HEK293 (cell line): ENCODE data around the gene RAB22A.
A peak's percentile ranks its signal among the peaks of the same experiment; 100 is the strongest.

ENCODE experiments used
- CTCF ChIA-PET: fragments of 350-600 bp; formaldehyde crosslinking; extraction: SDS; loops from one replicate; lab custom pipeline; 2021; ENCODE audit warnings: antibody characterized with exemption; lab: Yijun Ruan, JAX
- POLR2A ChIA-PET: fragments of 300-600 bp; formaldehyde crosslinking; extraction: SDS; loops from one replicate; lab custom pipeline; 2020; ENCODE audit warnings: antibody characterized with exemption, inconsistent platforms; lab: Yijun Ruan, JAX
- H3K27ac ChIP-seq: fragments of 200-500 bp; sonication (Bioruptor generic); 2 replicates; pipeline ENCODE4 v1.5.1; 2014; ENCODE audit warnings: low read depth, low read length, control low read depth, inconsistent platforms; ENCODE audit errors: extremely low read depth
- H3K36me3 ChIP-seq, 2 experiments: fragments of 200-500 bp in 1 of 2; sonication (Bioruptor generic) in 1 of 2; 1 replicate in 1 of 2; 2 replicates in 1 of 2; pipeline ENCODE4 v1.5.1; 2014 to 2017; ENCODE audit warnings: inconsistent platforms in 2 of 2, low read length in 2 of 2; ENCODE audit not compliant: control insufficient read depth in 2 of 2, insufficient read depth in 1 of 2
- H3K4me1 ChIP-seq: fragments of 200-500 bp; sonication (Bioruptor generic); 2 replicates; pipeline ENCODE4 v1.5.1; 2014; ENCODE audit warnings: mild to moderate bottlenecking, low read length, inconsistent platforms; ENCODE audit not compliant: control insufficient read depth, insufficient read depth
- H3K4me3 ChIP-seq: 2 replicates; pipeline ENCODE4 v1.5.1; 2011; ENCODE audit warnings: low read depth, mild to moderate bottlenecking, control low read depth, low read length, moderate library complexity
- H3K9me3 ChIP-seq: fragments of 200-500 bp; sonication (Bioruptor generic); 2 replicates; pipeline ENCODE4 v1.5.1; 2014; ENCODE audit warnings: low read depth, low read length, inconsistent platforms; ENCODE audit not compliant: control insufficient read depth, insufficient read depth
- GFI1B ChIP-seq: fragments of 450-650 bp; formaldehyde crosslinking; IDR thresholded peaks from 2 replicates; pipeline ENCODE4 v1.5.1; 2016; ENCODE audit warnings: missing biosample characterization, missing genetic modification characterization
- GLIS1 ChIP-seq: fragments of 450-650 bp; formaldehyde crosslinking; IDR thresholded peaks from 2 replicates; pipeline ENCODE4 v1.5.1; 2016; ENCODE audit warnings: missing biosample characterization, missing genetic modification characterization
- KLF9 ChIP-seq: fragments of 450-650 bp; formaldehyde crosslinking; IDR thresholded peaks from 2 replicates; pipeline ENCODE4 v1.5.1; 2016; ENCODE audit warnings: missing biosample characterization, missing genetic modification characterization, low read depth
- PATZ1 ChIP-seq: fragments of 450-650 bp; formaldehyde crosslinking; IDR thresholded peaks from 2 replicates; pipeline ENCODE4 v1.5.1; 2016; ENCODE audit warnings: missing biosample characterization, missing genetic modification characterization
- PRDM4 ChIP-seq: fragments of 450-650 bp; formaldehyde crosslinking; IDR thresholded peaks from 2 replicates; pipeline ENCODE4 v1.5.1; 2017; ENCODE audit warnings: missing biosample characterization, missing genetic modification characterization
- PRDM6 ChIP-seq: fragments of 450-650 bp; formaldehyde crosslinking; IDR thresholded peaks from 2 replicates; pipeline ENCODE4 v1.5.1; 2017; ENCODE audit warnings: missing biosample characterization, missing genetic modification characterization
- SCRT2 ChIP-seq: fragments of 450-650 bp; formaldehyde crosslinking; IDR thresholded peaks from 2 replicates; pipeline ENCODE4 v1.5.1; 2016; ENCODE audit warnings: missing biosample characterization, missing genetic modification characterization
- TRIM28 ChIP-seq: IDR thresholded peaks from 2 replicates; pipeline ENCODE4 v1.6.1; 2011; ENCODE audit warnings: low read length, control low read depth, borderline replicate concordance
- ZNF10 ChIP-seq: fragments of 450-650 bp; formaldehyde crosslinking; IDR thresholded peaks from 2 replicates; pipeline ENCODE4 v1.5.1; 2017; ENCODE audit warnings: missing biosample characterization, missing genetic modification characterization
- ZNF112 ChIP-seq: fragments of 450-650 bp; formaldehyde crosslinking; IDR thresholded peaks from 2 replicates; pipeline ENCODE4 v1.5.0; 2017; ENCODE audit warnings: missing biosample characterization, missing genetic modification characterization
- ZNF132 ChIP-seq: fragments of 450-650 bp; formaldehyde crosslinking; IDR thresholded peaks from 2 replicates; pipeline ENCODE4 v1.5.1; 2017; ENCODE audit warnings: missing biosample characterization, missing genetic modification characterization, borderline replicate concordance
- ZNF146 ChIP-seq: fragments of 450-650 bp; formaldehyde crosslinking; IDR thresholded peaks from 2 replicates; pipeline ENCODE4 v1.5.1; 2016; ENCODE audit warnings: missing biosample characterization, missing genetic modification characterization
- ZNF239 ChIP-seq: fragments of 450-650 bp; formaldehyde crosslinking; IDR thresholded peaks from 2 replicates; pipeline ENCODE4 v1.5.1; 2016; ENCODE audit warnings: missing biosample characterization, missing genetic modification characterization
- ZNF610 ChIP-seq: fragments of 450-650 bp; formaldehyde crosslinking; IDR thresholded peaks from 2 replicates; pipeline ENCODE4 v1.5.1; 2016; ENCODE audit warnings: missing biosample characterization, missing genetic modification characterization, borderline replicate concordance
- ZNF747 ChIP-seq: fragments of 450-650 bp; formaldehyde crosslinking; IDR thresholded peaks from 2 replicates; pipeline ENCODE4 v1.5.1; 2016; ENCODE audit warnings: missing biosample characterization, missing genetic modification characterization
- ZNF785 ChIP-seq: fragments of 450-650 bp; formaldehyde crosslinking; IDR thresholded peaks from 2 replicates; pipeline ENCODE4 v1.5.1; 2016; ENCODE audit warnings: missing biosample characterization, missing genetic modification characterization
- ZSCAN5A ChIP-seq: fragments of 450-650 bp; formaldehyde crosslinking; IDR thresholded peaks from 2 replicates; pipeline ENCODE4 v1.5.1; 2016; ENCODE audit warnings: missing biosample characterization, missing genetic modification characterization
- ZXDB ChIP-seq: fragments of 450-650 bp; formaldehyde crosslinking; IDR thresholded peaks from 2 replicates; pipeline ENCODE4 v1.5.1; 2016; ENCODE audit warnings: missing biosample characterization, missing genetic modification characterization
- TF ChIP-seq, protein P1 (sequence below): fragments of 450-650 bp; formaldehyde crosslinking; IDR thresholded peaks from 2 replicates; pipeline ENCODE4 v1.5.1; 2016; ENCODE audit warnings: missing biosample characterization, missing genetic modification characterization
- TF ChIP-seq, protein P2 (sequence below): fragments of 450-650 bp; formaldehyde crosslinking; IDR thresholded peaks from 2 replicates; pipeline ENCODE4 v1.5.1; 2017; ENCODE audit warnings: missing biosample characterization, missing genetic modification characterization

Gene RAB22A

GRCh38 chr20:58359441-58359840 is 49.9 kb downstream of the RAB22A start:
- Histone ChIP-seq H3K36me3 (peaks cover 0 to 40% of the 10 kb centered on the region in 2 experiments; a peak in 1 of 3 replicates), H3K4me3 (no peak overlapping the region), H3K27ac (no peak overlapping the region), H3K9me3 (no peaks in the 10 kb centered on the region), H3K4me1 (peaks cover 5% of the 10 kb centered on the region; the same call in 1 of the 2 replicates)
- ChIA-PET POLR2A (no interaction called here), CTCF (no interaction called here)
- TF ChIP-seq ZNF239 (tag by site-specific recombination) (no peak), ZNF112 (tag by site-specific recombination) (no peak), ZNF132 (tag by site-specific recombination) (no peak), GLIS1 (tag by site-specific recombination) (no peak), GFI1B (no peak), ZNF747 (no peak), ZNF146 (no peak), ZNF785 (tag by site-specific recombination) (no peak), ZNF10 (tag by site-specific recombination) (no peak), SCRT2 (tag by site-specific recombination) (no peak), PATZ1 (tag by site-specific recombination) (no peak), ZXDB (tag by site-specific recombination) (no peak), KLF9 (tag by site-specific recombination) (no peak)
- TF ChIP-seq, protein P1, sequence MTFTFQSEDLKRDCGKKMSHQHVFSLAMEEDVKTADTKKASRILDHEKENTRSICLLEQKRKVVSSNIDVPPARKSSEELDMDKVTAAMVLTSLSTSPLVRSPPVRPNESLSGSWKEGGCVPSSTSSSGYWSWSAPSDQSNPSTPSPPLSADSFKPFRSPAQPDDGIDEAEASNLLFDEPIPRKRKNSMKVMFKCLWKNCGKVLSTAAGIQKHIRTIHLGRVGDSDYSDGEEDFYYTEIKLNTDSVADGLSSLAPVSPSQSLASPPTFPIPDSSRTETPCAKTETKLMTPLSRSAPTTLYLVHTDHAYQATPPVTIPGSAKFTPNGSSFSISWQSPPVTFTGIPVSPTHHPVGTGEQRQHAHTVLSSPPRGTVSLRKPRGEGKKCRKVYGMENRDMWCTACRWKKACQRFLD (tag by site-specific recombination): no peak
- TF ChIP-seq, protein P2, sequence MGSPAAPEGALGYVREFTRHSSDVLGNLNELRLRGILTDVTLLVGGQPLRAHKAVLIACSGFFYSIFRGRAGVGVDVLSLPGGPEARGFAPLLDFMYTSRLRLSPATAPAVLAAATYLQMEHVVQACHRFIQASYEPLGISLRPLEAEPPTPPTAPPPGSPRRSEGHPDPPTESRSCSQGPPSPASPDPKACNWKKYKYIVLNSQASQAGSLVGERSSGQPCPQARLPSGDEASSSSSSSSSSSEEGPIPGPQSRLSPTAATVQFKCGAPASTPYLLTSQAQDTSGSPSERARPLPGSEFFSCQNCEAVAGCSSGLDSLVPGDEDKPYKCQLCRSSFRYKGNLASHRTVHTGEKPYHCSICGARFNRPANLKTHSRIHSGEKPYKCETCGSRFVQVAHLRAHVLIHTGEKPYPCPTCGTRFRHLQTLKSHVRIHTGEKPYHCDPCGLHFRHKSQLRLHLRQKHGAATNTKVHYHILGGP (tag by site-specific recombination): no peak

DNA sequence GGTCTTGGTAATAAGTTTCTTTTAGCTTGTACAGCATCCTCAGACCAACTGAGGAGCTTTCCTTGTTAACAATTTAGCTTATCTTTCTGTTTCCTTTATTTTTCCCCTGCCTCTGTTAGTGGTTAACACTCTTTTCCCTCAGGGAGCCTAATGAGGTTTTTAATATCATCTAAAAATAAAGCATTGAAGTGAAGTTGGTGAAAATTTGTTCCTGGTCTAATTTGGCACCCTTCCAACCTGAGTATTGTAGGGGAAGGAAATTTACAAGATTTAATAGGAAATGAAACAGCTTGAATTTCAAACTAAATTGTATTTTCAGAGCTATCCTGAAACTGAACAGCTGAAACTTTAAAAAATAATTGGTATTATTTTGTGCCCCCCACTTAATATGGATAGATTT is 51.4 kb downstream of the RAB22A start:
- Histone ChIP-seq H3K4me1 (peaks cover 5% of the 10 kb centered on the region; the same call in 1 of the 2 replicates), H3K27ac (no peak overlapping the region), H3K4me3 (no peak overlapping the region), H3K36me3 (peaks cover 0 to 31% of the 10 kb centered on the region in 2 experiments; a peak in 1 of 3 replicates), H3K9me3 (no peaks in the 10 kb centered on the region)
- POLR2A ChIA-PET: interaction anchor here (1.7 kb wide), 1 partner anchor 28 kb away, joined by 5 read pairs; the partner anchor contains the start of gene VAPB
- no peak for TF ChIP-seq ZNF610 (tag by site-specific recombination)
- TF ChIP-seq TRIM28: no peak
- no peak for TF ChIP-seq PRDM4 (tag by site-specific recombination)
- peak; percentile 19; the same call in 1 of the 2 replicates for TF ChIP-seq PRDM6 (tag by site-specific recombination)
- no peak for TF ChIP-seq ZSCAN5A (tag by site-specific recombination)
- CTCF ChIA-PET: no interaction called here
